Nephron (organoid): Measurements from ENCODE around the gene CNGA2.
A peak's percentile ranks its signal among the peaks of the same experiment; 100 is the strongest.

ENCODE experiments used
- H3K27ac Mint-ChIP-seq, 3 experiments: 2 replicates each; pipeline ENCODE4 v1.8.0; 2020; ENCODE audit warnings: mixed read lengths in 3 of 3, mild to moderate bottlenecking in 2 of 3, moderate library complexity in 1 of 3
- H3K27me3 Mint-ChIP-seq: 2 replicates; pipeline ENCODE4 v1.8.0; 2021; ENCODE audit warnings: low read depth, mild to moderate bottlenecking, moderate library complexity, mixed read lengths
- H3K36me3 Mint-ChIP-seq: 2 replicates; pipeline ENCODE4 v1.8.0; 2020; ENCODE audit warnings: low read depth, mixed read lengths
- H3K4me1 Mint-ChIP-seq: 2 replicates; pipeline ENCODE4 v1.8.0; 2020; ENCODE audit warnings: mixed read lengths
- H3K4me3 Mint-ChIP-seq, 3 experiments: 2 replicates each; pipeline ENCODE4 v1.8.0; 2020; ENCODE audit warnings: mild to moderate bottlenecking in 3 of 3, mixed read lengths in 3 of 3, moderate library complexity in 2 of 3
- H3K9me3 Mint-ChIP-seq: 2 replicates; pipeline ENCODE4 v1.8.0; 2020; ENCODE audit warnings: mixed read lengths
- TF ChIP-seq, protein P1 (sequence below), 3 experiments: fragments of 200-600 bp; sonication (generic); IDR thresholded peaks; one replicate each; pipeline ENCODE4 v1.5.0; 2021; ENCODE audit warnings: antibody characterized with exemption in 3 of 3; ENCODE audit not compliant: unreplicated experiment in 3 of 3

CNGA2 gene

DNA sequence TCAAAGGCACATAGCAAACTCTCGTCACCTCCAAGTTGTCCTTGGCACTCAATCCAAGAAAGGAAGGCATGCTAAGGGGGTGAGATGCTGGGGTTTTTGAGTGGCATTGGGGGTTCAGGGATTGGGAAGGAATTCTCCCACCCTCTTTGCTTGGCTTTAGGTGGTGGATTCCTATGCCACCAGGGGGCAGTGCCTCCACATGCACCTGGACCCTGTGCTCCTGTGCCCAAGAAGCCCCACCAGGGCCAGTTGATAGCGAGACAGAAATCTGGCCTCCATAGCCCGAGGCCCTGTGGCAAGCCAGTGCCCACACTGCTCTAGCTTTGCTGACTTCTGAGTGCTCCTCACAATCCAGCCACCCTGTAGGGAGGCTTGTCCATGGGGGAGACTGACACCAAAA lies 20.7 kb upstream of the CNGA2 start:
- H3K4me1 Mint-ChIP-seq: peaks cover 26% of the 10 kb centered on the region
- no peak overlapping the region for H3K4me3 Mint-ChIP-seq
- no peak overlapping the region for H3K27ac Mint-ChIP-seq
- no peaks in the 10 kb centered on the region for H3K27me3 Mint-ChIP-seq
- TF ChIP-seq, protein P1, sequence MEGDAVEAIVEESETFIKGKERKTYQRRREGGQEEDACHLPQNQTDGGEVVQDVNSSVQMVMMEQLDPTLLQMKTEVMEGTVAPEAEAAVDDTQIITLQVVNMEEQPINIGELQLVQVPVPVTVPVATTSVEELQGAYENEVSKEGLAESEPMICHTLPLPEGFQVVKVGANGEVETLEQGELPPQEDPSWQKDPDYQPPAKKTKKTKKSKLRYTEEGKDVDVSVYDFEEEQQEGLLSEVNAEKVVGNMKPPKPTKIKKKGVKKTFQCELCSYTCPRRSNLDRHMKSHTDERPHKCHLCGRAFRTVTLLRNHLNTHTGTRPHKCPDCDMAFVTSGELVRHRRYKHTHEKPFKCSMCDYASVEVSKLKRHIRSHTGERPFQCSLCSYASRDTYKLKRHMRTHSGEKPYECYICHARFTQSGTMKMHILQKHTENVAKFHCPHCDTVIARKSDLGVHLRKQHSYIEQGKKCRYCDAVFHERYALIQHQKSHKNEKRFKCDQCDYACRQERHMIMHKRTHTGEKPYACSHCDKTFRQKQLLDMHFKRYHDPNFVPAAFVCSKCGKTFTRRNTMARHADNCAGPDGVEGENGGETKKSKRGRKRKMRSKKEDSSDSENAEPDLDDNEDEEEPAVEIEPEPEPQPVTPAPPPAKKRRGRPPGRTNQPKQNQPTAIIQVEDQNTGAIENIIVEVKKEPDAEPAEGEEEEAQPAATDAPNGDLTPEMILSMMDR (IDR thresholded peaks at IDR 0.05; ENCODE audit: unreplicated experiment in 3 of 3): peak in 1 of 3 experiments; percentile 17
- peaks cover 2% of the 10 kb centered on the region for H3K9me3 Mint-ChIP-seq
- no peaks in the 10 kb centered on the region for H3K36me3 Mint-ChIP-seq

DNA sequence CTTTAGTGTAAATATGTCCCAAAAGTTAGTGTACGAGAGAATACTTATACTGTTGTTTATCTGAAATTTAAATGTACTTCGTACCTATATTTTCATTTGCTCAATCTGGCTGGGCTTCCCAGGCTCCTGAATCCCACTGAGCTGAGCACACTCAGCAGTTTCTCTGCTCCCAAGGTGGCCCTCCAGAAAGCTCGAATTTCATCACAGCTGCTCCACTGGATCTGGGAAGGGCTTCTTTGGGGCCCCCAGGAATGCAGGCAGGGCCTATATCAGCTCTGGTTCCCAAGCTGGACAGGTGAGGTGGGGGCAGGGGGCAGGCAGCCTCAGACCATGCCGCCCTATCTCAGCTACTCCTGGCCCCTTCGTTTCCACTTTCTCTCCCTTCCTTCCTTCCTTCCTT lies 20.2 kb upstream of the CNGA2 start:
- TF ChIP-seq, protein P1 (IDR thresholded peaks at IDR 0.05; ENCODE audit: unreplicated experiment in 3 of 3): no peak
- Mint-ChIP-seq H3K4me3 (no peak overlapping the region), H3K36me3 (no peaks in the 10 kb centered on the region), H3K27me3 (no peaks in the 10 kb centered on the region), H3K27ac (no peak overlapping the region), H3K4me1 (peaks cover 26% of the 10 kb centered on the region), H3K9me3 (peaks cover 2% of the 10 kb centered on the region)

DNA sequence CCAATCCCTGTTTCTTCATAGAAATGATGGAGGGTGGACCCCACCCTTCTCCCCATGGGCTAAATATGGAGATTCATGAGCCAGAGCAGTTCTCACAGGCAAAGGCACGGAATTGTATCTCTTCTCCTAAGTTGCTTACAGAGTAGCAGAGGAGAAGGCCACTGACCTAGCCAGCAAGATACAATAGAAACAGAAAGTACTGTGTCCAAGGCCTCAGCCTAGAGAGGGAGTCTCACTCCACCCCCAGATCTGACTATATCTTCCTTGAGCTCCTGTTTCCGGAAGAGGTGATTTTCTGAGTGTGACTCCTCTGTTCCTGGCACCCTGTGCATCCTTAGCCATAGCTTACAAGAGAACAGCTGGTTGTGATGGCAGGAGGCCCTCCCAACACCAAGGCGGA lies 18.8 kb upstream of the CNGA2 start, which contains the start of gene FATE1:
Gene FATE1 (plus strand): TSS at position 284 of the 400 bp plus-strand sequence. CDS start 85 bp downstream, at position 369.
- peaks cover 2% of the 10 kb centered on the region for H3K9me3 Mint-ChIP-seq
- no peaks in the 10 kb centered on the region for H3K36me3 Mint-ChIP-seq
- no peak within 1 kb of the TSS for H3K27ac Mint-ChIP-seq
- peaks cover 26% of the 10 kb centered on the region for H3K4me1 Mint-ChIP-seq
- H3K27me3 Mint-ChIP-seq: no peaks in the 10 kb centered on the region
- no peak within 1 kb of the TSS for H3K4me3 Mint-ChIP-seq
- TF ChIP-seq, protein P1 (IDR thresholded peaks at IDR 0.05; ENCODE audit: unreplicated experiment in 3 of 3): no peak

DNA sequence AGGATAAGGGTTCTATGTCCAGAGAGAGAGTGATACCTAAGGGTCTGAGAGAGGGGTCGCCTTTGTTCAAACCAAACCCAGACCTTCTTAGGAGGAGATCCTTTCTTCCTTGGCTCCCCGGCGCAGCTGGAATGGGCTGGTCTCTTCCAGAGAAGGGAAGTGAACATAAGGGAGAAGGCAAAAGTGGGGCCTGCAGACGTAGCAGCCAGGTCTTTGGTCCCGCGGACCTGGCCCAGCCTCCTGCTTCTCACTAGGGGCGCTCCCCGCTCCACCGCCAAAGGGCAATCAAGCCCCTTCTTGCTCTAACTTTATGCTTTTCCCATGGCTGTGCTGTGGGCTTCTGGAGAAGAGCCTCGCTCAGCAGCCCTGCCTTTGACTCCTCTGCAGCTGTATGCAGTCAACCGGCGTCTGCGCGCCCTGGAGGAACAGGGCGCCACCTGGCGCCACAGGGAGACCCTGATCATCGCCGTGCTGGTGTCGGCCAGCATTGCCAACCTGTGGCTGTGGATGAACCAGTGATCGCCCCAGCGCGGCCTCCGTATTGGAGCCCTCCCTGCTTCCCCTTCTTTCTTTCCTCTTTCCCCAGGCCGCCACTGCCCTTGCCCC lies 12.2 kb upstream of the CNGA2 start:
- peak overlapping the region in 1 of 3 experiments; percentile 15 for H3K27ac Mint-ChIP-seq
- H3K36me3 Mint-ChIP-seq: no peaks in the 10 kb centered on the region
- peaks cover 11% of the 10 kb centered on the region for H3K9me3 Mint-ChIP-seq
- no peak overlapping the region for H3K4me3 Mint-ChIP-seq
- H3K27me3 Mint-ChIP-seq: peaks cover 5% of the 10 kb centered on the region
- TF ChIP-seq, protein P1 (IDR thresholded peaks at IDR 0.05; ENCODE audit: unreplicated experiment in 3 of 3): peak; percentile 35 to 50 (median 47)
- no peaks in the 10 kb centered on the region for H3K4me1 Mint-ChIP-seq

DNA sequence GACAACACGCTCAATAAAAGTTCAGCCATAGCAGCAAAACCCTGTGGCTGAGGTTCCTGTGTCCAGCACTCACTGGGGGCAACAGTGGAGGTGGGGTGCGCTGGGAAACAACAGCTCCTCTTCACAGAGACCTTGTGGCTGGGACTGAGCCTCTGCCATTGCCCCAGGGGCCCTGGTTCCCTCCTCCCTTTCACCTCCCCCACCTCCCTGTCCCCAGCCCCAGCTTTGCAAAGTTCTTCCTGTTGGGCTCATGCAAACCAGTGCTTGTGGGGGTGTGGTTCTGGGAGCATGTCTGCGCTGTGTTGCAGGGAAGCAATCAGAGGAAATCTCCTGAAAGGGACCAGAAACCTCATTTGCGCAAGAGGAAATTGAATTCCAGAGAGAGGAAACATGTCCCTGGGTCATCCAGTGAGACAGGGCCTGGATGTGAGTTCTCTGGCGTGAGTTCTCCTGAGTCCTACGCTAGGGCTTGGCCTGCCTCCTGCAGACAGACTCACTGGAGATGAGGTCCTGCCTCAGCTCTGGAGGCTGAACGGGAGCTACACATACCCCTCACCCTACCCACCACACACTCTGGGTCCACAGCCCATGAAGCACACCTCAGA lies 11.3 kb upstream of the CNGA2 start:
- TF ChIP-seq, protein P1 (IDR thresholded peaks at IDR 0.05; ENCODE audit: unreplicated experiment in 3 of 3): no peak

More for the DNA sequence above, 11.3 kb upstream of the CNGA2 start:
- Mint-ChIP-seq H3K27ac (no peak overlapping the region), H3K27me3 (peaks cover 5% of the 10 kb centered on the region), H3K4me1 (no peaks in the 10 kb centered on the region), H3K9me3 (peaks cover 11% of the 10 kb centered on the region), H3K36me3 (no peaks in the 10 kb centered on the region), H3K4me3 (no peak overlapping the region)
